AML-193 (cell line): ENCODE results near the gene CMTM7.
A peak's percentile ranks its signal among the peaks of the same experiment; 100 is the strongest.

Source experiments
- DNase-seq, 2 experiments: peaks; one replicate each; lab custom pipeline; 2025; lab: John Stamatoyannopoulos, UW

The CMTM7 gene

GRCh38 chr3:32493437-32494414 lies 102.1 kb downstream of the CMTM7 start:
- no peak for DNase-seq

GRCh38 chr3:32495085-32495484 lies 103.4 kb downstream of the CMTM7 start:
- no peak for DNase-seq

GRCh38 chr3:32495609-32496008 lies 104.0 kb downstream of the CMTM7 start:
- DNase-seq = no peak

- DNase-seq = no peak
Observed at GRCh38 chr3:32498252-32498651, 106.6 kb downstream of the CMTM7 start.

- no peak for DNase-seq
Observed at GRCh38 chr3:32498992-32499391, 107.3 kb downstream of the CMTM7 start.

- DNase-seq = no peak
Observed at GRCh38 chr3:32499585-32499984, 107.9 kb downstream of the CMTM7 start.

- DNase-seq = no peak
Observed at GRCh38 chr3:32500231-32500630, 108.6 kb downstream of the CMTM7 start.

GRCh38 chr3:32500880-32501782 lies 109.5 kb downstream of the CMTM7 start:
- peak; percentile 42 to 48 for DNase-seq

- DNase-seq = no peak
Observed at GRCh38 chr3:32501783-32502117, 110.1 kb downstream of the CMTM7 start.

GRCh38 chr3:32502118-32502945 lies 110.7 kb downstream of the CMTM7 start, which contains the start of gene CMTM6:
CMTM6 (minus strand) TSS chr3:32502852; CDS start chr3:32502745, 107 bp downstream.
- DNase-seq = peak; percentile 79 to 82

- DNase-seq = peak in 1 of 2 experiments; percentile 72
Observed at GRCh38 chr3:32502946-32503286, 111.3 kb downstream of the CMTM7 start.
